ENCODE measurements around the gene RANBP6.

The RANBP6 gene

GRCh38 chr9:5978523-5978922 is 36.9 kb downstream of the RANBP6 start:
- no peak for TF ChIP-seq ZFX (IDR thresholded peaks at IDR 0.05)
- TF ChIP-seq, protein P1, sequence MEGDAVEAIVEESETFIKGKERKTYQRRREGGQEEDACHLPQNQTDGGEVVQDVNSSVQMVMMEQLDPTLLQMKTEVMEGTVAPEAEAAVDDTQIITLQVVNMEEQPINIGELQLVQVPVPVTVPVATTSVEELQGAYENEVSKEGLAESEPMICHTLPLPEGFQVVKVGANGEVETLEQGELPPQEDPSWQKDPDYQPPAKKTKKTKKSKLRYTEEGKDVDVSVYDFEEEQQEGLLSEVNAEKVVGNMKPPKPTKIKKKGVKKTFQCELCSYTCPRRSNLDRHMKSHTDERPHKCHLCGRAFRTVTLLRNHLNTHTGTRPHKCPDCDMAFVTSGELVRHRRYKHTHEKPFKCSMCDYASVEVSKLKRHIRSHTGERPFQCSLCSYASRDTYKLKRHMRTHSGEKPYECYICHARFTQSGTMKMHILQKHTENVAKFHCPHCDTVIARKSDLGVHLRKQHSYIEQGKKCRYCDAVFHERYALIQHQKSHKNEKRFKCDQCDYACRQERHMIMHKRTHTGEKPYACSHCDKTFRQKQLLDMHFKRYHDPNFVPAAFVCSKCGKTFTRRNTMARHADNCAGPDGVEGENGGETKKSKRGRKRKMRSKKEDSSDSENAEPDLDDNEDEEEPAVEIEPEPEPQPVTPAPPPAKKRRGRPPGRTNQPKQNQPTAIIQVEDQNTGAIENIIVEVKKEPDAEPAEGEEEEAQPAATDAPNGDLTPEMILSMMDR (conservative IDR thresholded peaks at IDR 0.05): no peak
- H3K27ac ChIP-seq: no peak overlapping the region

DNA sequence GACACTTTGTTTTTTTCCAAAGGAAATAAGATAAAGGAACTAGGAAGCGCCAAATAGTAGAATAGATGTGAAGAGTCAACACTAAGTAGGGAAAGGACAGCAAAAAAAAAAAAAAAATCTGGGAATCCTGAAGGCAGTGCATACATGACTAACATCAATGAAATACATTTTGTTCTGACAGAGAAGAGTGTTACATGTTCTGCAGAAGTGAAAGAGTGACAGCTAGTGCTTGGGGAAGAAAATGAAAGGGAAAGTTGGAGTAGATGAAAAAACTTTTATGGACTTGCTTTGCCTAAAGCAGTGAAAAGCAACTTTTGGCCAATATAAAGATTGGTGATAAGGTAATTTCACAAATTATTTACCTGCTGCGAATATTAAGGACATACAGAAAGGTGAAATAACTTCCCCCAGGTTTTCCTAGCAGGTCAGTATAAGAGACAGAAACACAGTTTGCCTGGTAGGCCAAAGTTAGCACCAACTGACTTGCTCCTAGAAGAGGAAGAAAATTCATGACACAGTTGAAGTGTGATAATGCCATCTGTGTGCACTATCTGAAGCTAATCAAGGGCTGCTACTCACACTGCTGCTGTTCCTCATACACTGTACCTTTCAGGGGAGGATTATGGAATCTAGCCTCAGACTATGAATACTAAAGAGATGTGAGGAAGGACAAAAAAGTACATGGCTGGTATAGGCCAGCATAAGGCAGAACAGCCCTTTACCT is 38.6 kb downstream of the RANBP6 start:
- no peak overlapping the region for H3K27ac ChIP-seq
- TF ChIP-seq ZFX (IDR thresholded peaks at IDR 0.05): no peak
- TF ChIP-seq, protein P1 (conservative IDR thresholded peaks at IDR 0.05): no peak

GRCh38 chr9:5971740-5972139 is 43.7 kb downstream of the RANBP6 start:
- TF ChIP-seq, protein P1 (conservative IDR thresholded peaks at IDR 0.05): no peak
- TF ChIP-seq ZFX (IDR thresholded peaks at IDR 0.05): no peak
- H3K27ac ChIP-seq: no peak overlapping the region

All from C4-2B (cell line).